Stomach (tissue), 9 donors: Measurements from ENCODE around the gene VWA8. TPM values are rescaled to one million over a fixed set of nuclear protein-coding genes. Genes with fewer than 3 reads are reported as not detected.

Experiments
- DNase-seq, 2 donors: peaks; one replicate each; pipeline versions ENCODE4 v3.0.0 to v3.0.0-alpha.2; 2013 to 2019
- H3K27ac ChIP-seq, 5 donors: fragments of 200-600 bp in 4 of 5; sonication (generic) in 4 of 5; one replicate each; pipeline ENCODE4 v1.5.1; 2013 to 2019; ENCODE audit warnings: mild to moderate bottlenecking in 1 of 5, moderate library complexity in 1 of 5
- H3K27me3 ChIP-seq, 3 donors: fragments of 200-600 bp; sonication (generic); one replicate each; pipeline ENCODE4 v1.5.1; 2017 to 2019; ENCODE audit warnings: mixed run types in 1 of 3
- H3K36me3 ChIP-seq, 4 donors: fragments of 200-600 bp; sonication (generic); 1 replicate in 3 of 4; 2 replicates in 1 of 4; pipeline ENCODE4 v1.5.1; 2016 to 2019
- H3K4me1 ChIP-seq, 4 donors: fragments of 200-600 bp; sonication (generic); one replicate each; pipeline ENCODE4 v1.5.1; 2016 to 2019
- H3K4me3 ChIP-seq, 4 donors: fragments of 200-600 bp; sonication (generic) in 3 of 4; one replicate each; pipeline ENCODE4 v1.5.1; 2016 to 2019; ENCODE audit warnings: mild to moderate bottlenecking in 1 of 4
- H3K9me3 ChIP-seq, 4 donors: fragments of 200-600 bp; sonication (generic); one replicate each; pipeline ENCODE4 v1.5.1; 2016 to 2019
- EP300 ChIP-seq: sonication (generic); formaldehyde crosslinking; IDR thresholded peaks from one replicate; pipeline ENCODE4 v1.6.1; 2017; ENCODE audit warnings: antibody characterized with exemption
- POLR2A ChIP-seq, 4 donors: fragments of 450-650 bp; IDR thresholded peaks; one replicate each; pipeline ENCODE4 v1.6.1; 2016; ENCODE audit warnings: antibody characterized with exemption in 4 of 4, control low read depth in 2 of 4, mild to moderate bottlenecking in 1 of 4, moderate library complexity in 1 of 4
- POLR2AphosphoS5 ChIP-seq, 3 donors: sonication (generic); formaldehyde crosslinking; IDR thresholded peaks; one replicate each; pipeline ENCODE4 v1.6.1; 2016; ENCODE audit warnings: antibody characterized with exemption in 3 of 3
- WGBS, 5 donors: extraction: QIAGEN DNeasy Blood & Tissue Kit in 3 of 5; methylation state at CpG; one replicate each; pipeline versions ENCODE4 v1.1.5 to v1.1.7; 2013 to 2018; 5-methylcytosine and 5-hydroxymethylcytosine counted together
- intact Hi-C: fragments of 100-400 bp; cut with DNase I; formaldehyde crosslinking; loops from one replicate; pipeline ENCODE4 v1.15.1; 2023; ENCODE audit warnings: low total_unique reads
- polyA plus RNA-seq, 3 donors: library from polyadenylated mRNA; stranded (reverse); fragments of 200-250 nt; gene quantifications; one replicate each; pipeline ENCODE4 v1.2.3, GENCODE V29; 2013
- total RNA-seq, 5 donors: library from RNA; depleted of rRNA; stranded (reverse); fragments of >200 nt; gene quantifications; one replicate each; pipeline versions ENCODE4 v1.1.0 to v1.2.3, GENCODE V29; 2014 to 2016
- TF ChIP-seq, protein P1 (sequence below), 7 experiments: fragments of 450-650 bp in 4 of 7; fragments of 200-600 bp in 3 of 7; sonication (generic) in 3 of 7; IDR thresholded peaks; one replicate each; pipeline ENCODE4 v1.5.1; 2016 to 2019; ENCODE audit warnings: antibody characterized with exemption in 7 of 7, control low read depth in 2 of 7, mild to moderate bottlenecking in 1 of 7
- donor health status: healthy with polysubstance abuse.
- donor health status: Bipolar disorder and iron deficiency.
- donor health status: healthy.

Gene VWA8
- total and polyA plus RNA-seq, 8 donors, result 3.3 to 99.2 (median 25.4) TPM

- WGBS, 5 donors, result 81 to 92% (median 89%) methylated on average over 5 of the region's 5 CpGs
- no peaks in the 10 kb centered on the region for H3K4me1 ChIP-seq
- no peak for DNase-seq
- no peak overlapping the region for H3K27ac ChIP-seq
- H3K9me3 ChIP-seq, result no peaks in the 10 kb centered on the region
- peaks cover 0 to 5% (median 0%) of the 10 kb centered on the region in 4 donors for H3K36me3 ChIP-seq
- TF ChIP-seq POLR2AphosphoS5 (IDR thresholded peaks at IDR 0.05), result no peak
- TF ChIP-seq, protein P1, sequence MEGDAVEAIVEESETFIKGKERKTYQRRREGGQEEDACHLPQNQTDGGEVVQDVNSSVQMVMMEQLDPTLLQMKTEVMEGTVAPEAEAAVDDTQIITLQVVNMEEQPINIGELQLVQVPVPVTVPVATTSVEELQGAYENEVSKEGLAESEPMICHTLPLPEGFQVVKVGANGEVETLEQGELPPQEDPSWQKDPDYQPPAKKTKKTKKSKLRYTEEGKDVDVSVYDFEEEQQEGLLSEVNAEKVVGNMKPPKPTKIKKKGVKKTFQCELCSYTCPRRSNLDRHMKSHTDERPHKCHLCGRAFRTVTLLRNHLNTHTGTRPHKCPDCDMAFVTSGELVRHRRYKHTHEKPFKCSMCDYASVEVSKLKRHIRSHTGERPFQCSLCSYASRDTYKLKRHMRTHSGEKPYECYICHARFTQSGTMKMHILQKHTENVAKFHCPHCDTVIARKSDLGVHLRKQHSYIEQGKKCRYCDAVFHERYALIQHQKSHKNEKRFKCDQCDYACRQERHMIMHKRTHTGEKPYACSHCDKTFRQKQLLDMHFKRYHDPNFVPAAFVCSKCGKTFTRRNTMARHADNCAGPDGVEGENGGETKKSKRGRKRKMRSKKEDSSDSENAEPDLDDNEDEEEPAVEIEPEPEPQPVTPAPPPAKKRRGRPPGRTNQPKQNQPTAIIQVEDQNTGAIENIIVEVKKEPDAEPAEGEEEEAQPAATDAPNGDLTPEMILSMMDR (IDR thresholded peaks at IDR 0.05), result no peak
- no peak for TF ChIP-seq POLR2A (IDR thresholded peaks at IDR 0.05)
- no peak for TF ChIP-seq EP300
- H3K4me3 ChIP-seq, result no peak overlapping the region
- H3K27me3 ChIP-seq, result no peaks in the 10 kb centered on the region
- intact Hi-C loops, result no loop called here
Observed at GRCh38 chr13:41631296-41631965, 329.5 kb downstream of the VWA8 start.

- Histone ChIP-seq H3K27me3 (no peaks in the 10 kb centered on the region), H3K9me3 (no peaks in the 10 kb centered on the region), H3K27ac (no peak overlapping the region), H3K4me3 (no peak overlapping the region), H3K4me1 (peaks cover 0 to 10% (median 4%) of the 10 kb centered on the region in 4 donors), H3K36me3 (peaks cover 0 to 5% (median 0%) of the 10 kb centered on the region in 4 donors)
- TF ChIP-seq POLR2A (IDR thresholded peaks at IDR 0.05) (no peak), POLR2AphosphoS5 (IDR thresholded peaks at IDR 0.05) (no peak), EP300 (no peak)
- TF ChIP-seq, protein P1 (IDR thresholded peaks at IDR 0.05), result no peak
- no peak for DNase-seq
- WGBS, 5 donors, result 95 to 100% (median 95%) methylated on average over 5 of the region's 5 CpGs
- intact Hi-C loops, result no loop called here
Observed at GRCh38 chr13:41627425-41627824, 333.5 kb downstream of the VWA8 start.

- DNase-seq, result no peak
- Histone ChIP-seq H3K9me3 (no peaks in the 10 kb centered on the region), H3K36me3 (peaks cover 0 to 4% (median 0%) of the 10 kb centered on the region in 4 donors), H3K4me3 (no peak overlapping the region), H3K27ac (no peak overlapping the region), H3K27me3 (no peaks in the 10 kb centered on the region), H3K4me1 (peaks cover 0 to 18% (median 7%) of the 10 kb centered on the region in 4 donors)
- TF ChIP-seq POLR2A (IDR thresholded peaks at IDR 0.05) (no peak), POLR2AphosphoS5 (IDR thresholded peaks at IDR 0.05) (no peak), EP300 (no peak)
- TF ChIP-seq, protein P1 (IDR thresholded peaks at IDR 0.05), result no peak
- intact Hi-C loops, result no loop called here
Observed at GRCh38 chr13:41624041-41624440, 336.9 kb downstream of the VWA8 start.

- Histone ChIP-seq H3K27ac (peak overlapping the region in 3 of 5 donors; percentile 23 to 45 (median 30)), H3K27me3 (no peaks in the 10 kb centered on the region), H3K4me1 (peaks cover 0 to 18% (median 7%) of the 10 kb centered on the region in 4 donors), H3K36me3 (no peaks in the 10 kb centered on the region), H3K9me3 (no peaks in the 10 kb centered on the region), H3K4me3 (no peak overlapping the region)
- no peak for DNase-seq
- intact Hi-C loops, result no loop called here
- WGBS, 5 donors, result 73 to 87% (median 82%) methylated on average over 6 of the region's 6 CpGs
- TF ChIP-seq, protein P1 (IDR thresholded peaks at IDR 0.05), result no peak
- TF ChIP-seq POLR2AphosphoS5 (IDR thresholded peaks at IDR 0.05) (no peak), EP300 (no peak), POLR2A (IDR thresholded peaks at IDR 0.05) (no peak)
Observed at GRCh38 chr13:41622432-41623429, 338.2 kb downstream of the VWA8 start.
